H1 (cell line): ENCODE measurements around the gene GUCY2D. TPM values are rescaled to one million over a fixed set of nuclear protein-coding genes. Genes with fewer than 3 reads are reported as not detected.
A peak's percentile ranks its signal among the peaks of the same experiment; 100 is the strongest.
"Not testable (repeated sequence)": the region's sequence is repeated elsewhere in the genome, so short reads cannot be mapped to it uniquely, and the experiment has no call there.

ENCODE experiments used
- CTCF ChIA-PET: fragments of 300-600 bp; sonication (Branson Sonifier 250); formaldehyde crosslinking; loops from one replicate; lab custom pipeline; 2021; ENCODE audit not compliant: partially characterized antibody; lab: Charles Lee
- POLR2A ChIA-PET: fragments of 300-600 bp; sonication (Branson Sonifier 250); formaldehyde crosslinking; loops from one replicate; lab custom pipeline; 2021; ENCODE audit warnings: inconsistent platforms; ENCODE audit not compliant: partially characterized antibody; lab: Charles Lee
- DNase-seq, 2 experiments: peaks; one replicate each; pipeline versions ENCODE4 v3.0.0 to v3.0.0-alpha.2; 2010 to 2022; ENCODE audit warnings: low spot score in 2 of 2, low read depth in 1 of 2, mixed read lengths in 1 of 2
- FAIRE-seq: peaks from 2 replicates; lab custom pipeline; 2011; peaks lifted over from hg19 to GRCh38; lab: Jason Lieb, UNC
- H2AFZ ChIP-seq: 2 replicates; pipeline ENCODE4 v1.8.1; 2012; ENCODE audit warnings: low read length, inconsistent platforms
- H2AK5ac ChIP-seq: 2 replicates; pipeline ENCODE4 v1.6.1; 2013; ENCODE audit warnings: low read depth, low read length
- H2BK120ac ChIP-seq: replicated peaks from 2 replicates; pipeline ENCODE3; 2013; ENCODE audit warnings: low read depth, low read length, inconsistent platforms
- H2BK12ac ChIP-seq: 2 replicates; pipeline ENCODE4 v1.6.1; 2013; ENCODE audit warnings: low read depth, low read length
- H2BK15ac ChIP-seq: 2 replicates; pipeline ENCODE4 v1.6.1; 2013; ENCODE audit warnings: low read length
- H2BK20ac ChIP-seq: 2 replicates; pipeline ENCODE4 v1.6.1; 2013; ENCODE audit warnings: low read length
- H2BK5ac ChIP-seq: 2 replicates; pipeline ENCODE4 v1.6.1; 2013; ENCODE audit warnings: low read depth, low read length
- H3K14ac ChIP-seq: 2 replicates; pipeline ENCODE4 v1.6.1; 2013; ENCODE audit warnings: inconsistent platforms; ENCODE audit not compliant: insufficient read length
- H3K18ac ChIP-seq: 2 replicates; pipeline ENCODE4 v1.6.1; 2013; ENCODE audit warnings: low read length; ENCODE audit errors: extremely low read depth
- H3K23ac ChIP-seq: 2 replicates; pipeline ENCODE4 v1.6.1; 2013; ENCODE audit warnings: inconsistent platforms; ENCODE audit not compliant: insufficient read length
- H3K23me2 ChIP-seq: 2 replicates; pipeline ENCODE4 v1.6.1; 2013; ENCODE audit warnings: low read depth, low read length
- H3K27ac ChIP-seq: 2 replicates; pipeline ENCODE4 v1.6.1; 2011; ENCODE audit warnings: low read depth, low read length, inconsistent platforms
- H3K27me3 ChIP-seq, 4 experiments: replicated peaks in 1 of 4; 1 replicate in 1 of 4; 2 replicates in 3 of 4; pipeline versions ENCODE4 v1.6.1 to v1.8.1; 2011 to 2013; ENCODE audit warnings: low read length in 3 of 4, mild to moderate bottlenecking in 3 of 4, inconsistent platforms in 2 of 4, mixed read lengths in 2 of 4, moderate library complexity in 1 of 4; ENCODE audit not compliant: control insufficient read depth in 3 of 4, insufficient read depth in 3 of 4; ENCODE audit errors: extremely low read depth in 1 of 4
- H3K36me3 ChIP-seq, 4 experiments: 2 replicates each; pipeline versions ENCODE4 v1.6.1 to v1.8.1; 2011 to 2013; ENCODE audit warnings: mild to moderate bottlenecking in 4 of 4, low read length in 3 of 4, moderate library complexity in 2 of 4, control low read depth in 1 of 4, inconsistent platforms in 1 of 4; ENCODE audit not compliant: insufficient read depth in 4 of 4, control insufficient read depth in 2 of 4
- H3K4ac ChIP-seq: replicated peaks from 2 replicates; pipeline ENCODE3; 2013; ENCODE audit warnings: low read length, low read depth, mixed read lengths, inconsistent platforms; ENCODE audit not compliant: insufficient read length
- H3K4me1 ChIP-seq, 4 experiments: replicated peaks in 1 of 4; 1 replicate in 1 of 4; 2 replicates in 3 of 4; pipeline versions ENCODE4 v1.6.1 to v1.8.1; 2011 to 2013; ENCODE audit warnings: low read length in 3 of 4, inconsistent platforms in 2 of 4, mixed read lengths in 1 of 4; ENCODE audit not compliant: insufficient read depth in 4 of 4, control insufficient read depth in 3 of 4
- H3K4me2 ChIP-seq, 2 experiments: 2 replicates each; pipeline versions ENCODE4 v1.6.1 to v1.8.1; 2011 to 2013; ENCODE audit warnings: low read depth in 2 of 2, low read length in 2 of 2, control low read depth in 1 of 2, inconsistent platforms in 1 of 2, mild to moderate bottlenecking in 1 of 2; ENCODE audit not compliant: insufficient read depth in 1 of 2
- H3K4me3 ChIP-seq, 4 experiments: fragments of 200-600, 300-600 bp in 1 of 4; sonication (generic), shearing (Covaris generic), sonication (Bioruptor Twin) in 1 of 4; 2 replicates each; pipeline versions ENCODE4 v1.5.1 to v1.8.1; 2011 to 2016; ENCODE audit warnings: low read length in 4 of 4, low read depth in 3 of 4, control low read depth in 2 of 4, inconsistent platforms in 2 of 4, mild to moderate bottlenecking in 2 of 4, mixed read lengths in 1 of 4, moderate library complexity in 1 of 4; ENCODE audit not compliant: insufficient read depth in 2 of 4; ENCODE audit errors: extremely low read depth in 1 of 4
- H3K56ac ChIP-seq: replicated peaks from 2 replicates; pipeline ENCODE3; 2013; ENCODE audit warnings: low read depth, mild to moderate bottlenecking, mixed read lengths, low read length, inconsistent platforms; ENCODE audit not compliant: insufficient read length
- H3K79me1 ChIP-seq: 2 replicates; pipeline ENCODE4 v1.6.1; 2013; ENCODE audit warnings: low read depth, low read length, control low read depth
- H3K79me2 ChIP-seq, 2 experiments: 2 replicates each; pipeline versions ENCODE4 v1.6.1 to v1.8.1; 2012 to 2013; ENCODE audit warnings: low read length in 2 of 2, mild to moderate bottlenecking in 2 of 2, inconsistent platforms in 1 of 2; ENCODE audit not compliant: insufficient read depth in 2 of 2, control insufficient read depth in 1 of 2
- H3K9ac ChIP-seq, 4 experiments: replicated peaks in 1 of 4; 1 replicate in 1 of 4; 2 replicates in 3 of 4; pipeline versions ENCODE4 v1.6.1 to v1.8.1; 2011 to 2013; ENCODE audit warnings: low read depth in 3 of 4, low read length in 3 of 4, control low read depth in 2 of 4, mild to moderate bottlenecking in 2 of 4, moderate library complexity in 2 of 4, inconsistent platforms in 1 of 4; ENCODE audit errors: extremely low read depth in 1 of 4
- H3K9me3 ChIP-seq, 2 experiments: 2 replicates each; pipeline versions ENCODE4 v1.6.1 to v1.8.1; 2012 to 2013; ENCODE audit warnings: mild to moderate bottlenecking in 2 of 2, moderate library complexity in 2 of 2, control low read depth in 1 of 2, inconsistent platforms in 1 of 2, low read depth in 1 of 2, low read length in 1 of 2, mixed read lengths in 1 of 2; ENCODE audit not compliant: insufficient read depth in 2 of 2
- H4K20me1 ChIP-seq, 2 experiments: replicated peaks in 1 of 2; 2 replicates each; pipeline versions ENCODE3 to v1.8.1; 2011 to 2013; ENCODE audit warnings: inconsistent platforms in 2 of 2, low read length in 2 of 2, mild to moderate bottlenecking in 1 of 2; ENCODE audit not compliant: insufficient read depth in 2 of 2, control insufficient read depth in 1 of 2
- H4K5ac ChIP-seq: 2 replicates; pipeline ENCODE4 v1.6.1; 2013; ENCODE audit warnings: low read length, low read depth, mixed read lengths, inconsistent platforms; ENCODE audit not compliant: insufficient read length
- H4K8ac ChIP-seq: 2 replicates; pipeline ENCODE4 v1.8.0; 2013; ENCODE audit warnings: mild to moderate bottlenecking, moderate library complexity, low read length, inconsistent platforms; ENCODE audit not compliant: insufficient read depth; ENCODE audit errors: extremely low read depth
- H4K91ac ChIP-seq: replicated peaks from 2 replicates; pipeline ENCODE3; 2013; ENCODE audit warnings: low read length, mixed read lengths, inconsistent platforms; ENCODE audit not compliant: insufficient read length
- CBX5 ChIP-seq: fragments of 300-800, 300-1000 bp; sonication (generic); IDR thresholded peaks from 2 replicates; pipeline ENCODE4 v1.7.1; 2016; ENCODE audit warnings: antibody characterized with exemption, low read length, low read depth
- EZH2 ChIP-seq: fragments of 200-600 bp; sonication (generic); IDR thresholded peaks from 2 replicates; pipeline ENCODE4 v1.7.1; 2012; ENCODE audit warnings: low read depth, mild to moderate bottlenecking, moderate library complexity, low read length, inconsistent platforms; ENCODE audit not compliant: severe bottlenecking
- RBBP5 ChIP-seq: IDR thresholded peaks from 2 replicates; pipeline ENCODE4 v1.7.1; 2012; ENCODE audit warnings: low read depth, mild to moderate bottlenecking, inconsistent platforms, low read length, moderate library complexity, borderline replicate concordance
- SP2 ChIP-seq: IDR thresholded peaks from 2 replicates; pipeline ENCODE4 v1.6.1; 2012; ENCODE audit warnings: mild to moderate bottlenecking, low read length, inconsistent platforms
- SRF ChIP-seq: IDR thresholded peaks from 2 replicates; pipeline ENCODE4 v1.6.1; 2011; ENCODE audit warnings: mild to moderate bottlenecking, low read depth, low read length, moderate library complexity
- SUZ12 ChIP-seq: fragments of 200-600 bp; sonication (generic); IDR thresholded peaks from 2 replicates; pipeline ENCODE4 v1.6.1; 2012; ENCODE audit warnings: mild to moderate bottlenecking, inconsistent platforms, low read length, moderate library complexity, mixed read lengths
- WGBS, 2 experiments: shearing (Covaris generic) in 1 of 2; methylation state at CpG; one replicate each; pipeline versions ENCODE4 v1.1.6 to v1.1.7; 2013 to 2015; ENCODE audit warnings: low lambda C conversion rate in 2 of 2, mixed read lengths in 2 of 2, inconsistent platforms in 1 of 2, low coverage in 1 of 2, missing lambda C conversion rate in 1 of 2; ENCODE audit not compliant: insufficient replicate concordance in 2 of 2, insufficient coverage in 1 of 2, insufficient read length in 1 of 2; ENCODE audit errors: extremely low coverage in 1 of 2, missing lambda C conversion rate in 1 of 2; 5-methylcytosine and 5-hydroxymethylcytosine counted together
- polyA plus RNA-seq, 7 experiments: library from polyadenylated mRNA; depleted of rRNA in 3 of 7; stranded (reverse) in 5 of 7; unstranded in 2 of 7; fragments of >200 nt in 5 of 7; fragments of 200-250 nt in 2 of 7; gene quantifications; 1 replicate in 5 of 7; 2 replicates in 1 of 7; 4 replicates in 1 of 7; pipeline versions ENCODE4 v1.2.1 to v1.2.3, GENCODE V29; 2011 to 2013; ENCODE audit warnings: missing spikeins in 2 of 7, mixed read lengths in 2 of 7
- total RNA-seq: library from RNA; stranded (reverse); fragmentation: NEBNext Ultra II Directional; extraction: Animal tissue kit (Norgen Biotek cat#: 25700); gene quantifications from 2 replicates; pipeline ENCODE4 v1.2.1, GENCODE V29; 2021

Gene GUCY2D
- total and polyA plus RNA-seq, 2 of the 8 experiments (the other 6 are each of a cell fraction or from before 2014, with no cell fraction given) = 0.20 to 0.48 TPM

GRCh38 chr17:8001976-8002720, at the start of gene GUCY2D (continued):
- TF ChIP-seq EZH2 (peak; percentile 3), RBBP5 (no peak), CBX5 (no peak), SP2 (no peak), SRF (no peak), SUZ12 (0 out of 2 replicates have a peak, but pooled peaks have one; percentile 56)

GRCh38 chr17:7953266-7953665, 49.1 kb upstream of the GUCY2D start:
- not testable (repeated sequence) for H3K14ac ChIP-seq

More at GRCh38 chr17:7953266-7953665, 49.1 kb upstream of the GUCY2D start:
- 89% methylated on average over 13 of the region's 13 CpGs; no CpG with 5 or more reads in 1 of the 2 experiments for WGBS, 2 experiments
- H3K36me3 ChIP-seq, H3K9ac ChIP-seq, H2AFZ ChIP-seq, POLR2A ChIA-PET, H2BK20ac ChIP-seq, H4K20me1 ChIP-seq, H3K27me3 ChIP-seq, H2AK5ac ChIP-seq, H3K79me1 ChIP-seq, H4K8ac ChIP-seq, H3K23me2 ChIP-seq, H3K18ac ChIP-seq, H3K79me2 ChIP-seq, H2BK120ac ChIP-seq, H2BK5ac ChIP-seq, H3K56ac ChIP-seq, H4K5ac ChIP-seq, H2BK15ac ChIP-seq, FAIRE-seq, H4K91ac ChIP-seq, DNase-seq, H3K4me1 ChIP-seq, H3K27ac ChIP-seq, H3K4me3 ChIP-seq, H3K23ac ChIP-seq, H3K9me3 ChIP-seq, H3K4ac ChIP-seq, H2BK12ac ChIP-seq, H3K4me2 ChIP-seq: not testable (repeated sequence)
- CTCF ChIA-PET = interaction anchor here (0.7 to 2.2 kb wide), 4 partner anchors 9 to 317 kb away, joined by 3 to 5 read pairs (median 4); no protein-coding TSS in a partner anchor
